GM10266 (cell line): Measurements from ENCODE around the gene MYO1D.

ENCODE experiments used
- DNase-seq: peaks from one replicate; pipeline ENCODE4 v3.0.0; 2012; ENCODE audit errors: extremely low spot score
- TF ChIP-seq, protein P1 (sequence below): IDR thresholded peaks from 2 replicates; pipeline ENCODE4 v1.5.1; 2012; ENCODE audit warnings: mild to moderate bottlenecking, low read depth; ENCODE audit not compliant: control insufficient read depth, insufficient read depth; ENCODE audit errors: missing control alignments

The MYO1D gene

GRCh38 chr17:32803544-32803943 lies 73.4 kb downstream of the MYO1D start:
- TF ChIP-seq, protein P1, sequence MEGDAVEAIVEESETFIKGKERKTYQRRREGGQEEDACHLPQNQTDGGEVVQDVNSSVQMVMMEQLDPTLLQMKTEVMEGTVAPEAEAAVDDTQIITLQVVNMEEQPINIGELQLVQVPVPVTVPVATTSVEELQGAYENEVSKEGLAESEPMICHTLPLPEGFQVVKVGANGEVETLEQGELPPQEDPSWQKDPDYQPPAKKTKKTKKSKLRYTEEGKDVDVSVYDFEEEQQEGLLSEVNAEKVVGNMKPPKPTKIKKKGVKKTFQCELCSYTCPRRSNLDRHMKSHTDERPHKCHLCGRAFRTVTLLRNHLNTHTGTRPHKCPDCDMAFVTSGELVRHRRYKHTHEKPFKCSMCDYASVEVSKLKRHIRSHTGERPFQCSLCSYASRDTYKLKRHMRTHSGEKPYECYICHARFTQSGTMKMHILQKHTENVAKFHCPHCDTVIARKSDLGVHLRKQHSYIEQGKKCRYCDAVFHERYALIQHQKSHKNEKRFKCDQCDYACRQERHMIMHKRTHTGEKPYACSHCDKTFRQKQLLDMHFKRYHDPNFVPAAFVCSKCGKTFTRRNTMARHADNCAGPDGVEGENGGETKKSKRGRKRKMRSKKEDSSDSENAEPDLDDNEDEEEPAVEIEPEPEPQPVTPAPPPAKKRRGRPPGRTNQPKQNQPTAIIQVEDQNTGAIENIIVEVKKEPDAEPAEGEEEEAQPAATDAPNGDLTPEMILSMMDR: no peak
- no peak for DNase-seq

- DNase-seq: no peak
- TF ChIP-seq, protein P1: no peak
Measured at GRCh38 chr17:32802306-32802705, 74.6 kb downstream of the MYO1D start.

- TF ChIP-seq, protein P1: no peak
- no peak for DNase-seq
Measured at GRCh38 chr17:32801641-32802040, 75.3 kb downstream of the MYO1D start.

- DNase-seq: no peak
- TF ChIP-seq, protein P1: no peak
Measured at GRCh38 chr17:32801193-32801592, 75.7 kb downstream of the MYO1D start.

DNA sequence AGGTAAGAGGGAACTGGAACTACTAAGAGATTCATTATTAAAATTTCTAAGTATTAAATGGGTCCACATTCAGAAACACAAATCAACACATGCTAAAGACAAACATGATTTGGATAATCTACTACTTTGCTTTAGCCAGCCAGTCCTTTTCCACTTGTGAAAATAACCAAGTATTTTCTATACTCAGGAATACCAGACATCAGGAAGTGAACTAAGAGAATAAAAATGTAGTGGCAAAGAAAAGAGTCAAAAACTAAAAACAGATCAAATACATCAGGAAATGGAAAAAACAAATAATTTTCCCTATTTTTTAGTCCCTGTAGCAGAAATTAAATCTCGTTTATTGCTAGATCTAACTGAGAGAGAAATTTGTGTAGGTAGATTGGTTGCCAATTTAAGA lies 78.0 kb downstream of the MYO1D start:
- DNase-seq: no peak
- TF ChIP-seq, protein P1: no peak

- DNase-seq: no peak
- TF ChIP-seq, protein P1: no peak
Measured at GRCh38 chr17:32795339-32795979, 81.5 kb downstream of the MYO1D start.

DNA sequence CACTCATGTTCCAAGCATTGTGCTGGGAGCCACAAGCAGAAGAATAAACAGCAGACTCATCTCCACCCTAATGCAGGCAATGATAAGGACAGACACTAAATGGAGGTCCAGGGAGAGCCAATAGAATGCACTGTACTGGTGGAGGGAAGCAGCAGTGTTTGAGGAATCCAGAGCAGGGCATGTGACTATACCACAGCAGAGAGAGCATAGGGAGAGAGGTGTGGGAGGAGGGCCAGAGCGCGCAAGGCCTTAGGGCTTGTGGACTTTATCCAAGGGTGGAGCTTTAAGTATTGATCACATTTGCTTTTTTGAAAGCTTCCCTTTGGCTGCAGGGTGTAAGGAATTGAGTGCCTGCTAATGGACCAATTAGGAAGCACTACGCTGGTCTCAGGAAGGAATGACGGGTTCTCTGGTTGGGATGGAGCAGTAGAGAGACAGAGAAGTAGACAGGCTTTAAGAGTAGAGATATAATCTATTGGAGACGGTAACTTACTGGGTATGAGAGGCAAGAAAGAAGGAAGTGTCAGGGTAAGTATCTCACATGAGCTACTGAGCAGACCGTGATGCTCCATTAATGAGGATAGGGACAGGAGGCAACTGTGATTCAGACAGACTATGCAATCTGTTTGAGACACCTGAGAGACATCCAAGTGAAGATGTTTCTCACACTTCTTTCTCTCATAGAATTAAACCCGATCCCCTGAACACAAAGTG lies 82.2 kb downstream of the MYO1D start:
- TF ChIP-seq, protein P1: no peak
- no peak for DNase-seq
